Urinary bladder (tissue), 4 donors: ENCODE results near the gene LARGE2. TPM values are rescaled to one million over a fixed set of nuclear protein-coding genes. Genes with fewer than 3 reads are reported as not detected.

Source experiments
- DNase-seq: peaks from one replicate; pipeline ENCODE4 v3.0.0-alpha.2; 2015; ENCODE audit errors: extremely low spot score
- H3K27ac ChIP-seq: one replicate; pipeline ENCODE4 v1.5.1; 2013; ENCODE audit warnings: low read depth, mild to moderate bottlenecking, moderate library complexity
- H3K36me3 ChIP-seq: one replicate; pipeline ENCODE4 v1.6.1; 2013; ENCODE audit warnings: mild to moderate bottlenecking, moderate library complexity; ENCODE audit not compliant: insufficient read depth
- H3K4me1 ChIP-seq: one replicate; pipeline ENCODE4 v1.6.1; 2013; ENCODE audit warnings: mild to moderate bottlenecking, moderate library complexity; ENCODE audit not compliant: insufficient read depth
- H3K4me3 ChIP-seq: one replicate; pipeline ENCODE4 v1.5.1; 2013; ENCODE audit warnings: low read depth, low read length
- WGBS: extraction: QIAGEN DNeasy Blood & Tissue Kit; methylation state at CpG from one replicate; pipeline ENCODE4 v1.1.7; 2013; 5-methylcytosine and 5-hydroxymethylcytosine counted together
- polyA plus RNA-seq: library from polyadenylated mRNA; stranded (reverse); fragments of 200-250 nt; gene quantifications from one replicate; pipeline ENCODE4 v1.2.3, GENCODE V29; 2013
- total RNA-seq: library from RNA; depleted of rRNA; stranded (reverse); fragments of >200 nt; gene quantifications from one replicate; pipeline ENCODE4 v1.2.3, GENCODE V29; 2014
- donor health status: healthy with polysubstance abuse.
- donor health status: healthy.

LARGE2 gene
- total and polyA plus RNA-seq, 2 donors = 1.3 to 4.0 TPM

- Histone ChIP-seq H3K4me1 (no peaks in the 10 kb centered on the region), H3K36me3 (no peaks in the 10 kb centered on the region), H3K27ac (no peak overlapping the region), H3K4me3 (no peak overlapping the region)
- no peak for DNase-seq
- 57% methylated on average over 4 of the region's 4 CpGs for WGBS
Measured at GRCh38 chr11:45960387-45961095, 38.1 kb downstream of the LARGE2 start.

- no peak for DNase-seq
- 76% methylated on average over 7 of the region's 7 CpGs for WGBS
- no peaks in the 10 kb centered on the region for H3K4me1 ChIP-seq
- H3K36me3 ChIP-seq = no peaks in the 10 kb centered on the region
- H3K27ac ChIP-seq = no peak overlapping the region
- no peak overlapping the region for H3K4me3 ChIP-seq
Measured at GRCh38 chr11:45961751-45962240, 39.3 kb downstream of the LARGE2 start.

GRCh38 chr11:45964911-45965389, 42.5 kb downstream of the LARGE2 start:
- WGBS = 22% methylated on average over 9 of the region's 9 CpGs
- Histone ChIP-seq H3K4me3 (no peak overlapping the region), H3K36me3 (no peaks in the 10 kb centered on the region), H3K27ac (no peak overlapping the region), H3K4me1 (no peaks in the 10 kb centered on the region)
- DNase-seq = peak; percentile 48

GRCh38 chr11:45967506-45967905, 45.0 kb downstream of the LARGE2 start:
- H3K4me3 ChIP-seq = no peak overlapping the region
- H3K36me3 ChIP-seq = no peaks in the 10 kb centered on the region
- H3K27ac ChIP-seq = no peak overlapping the region
- 61% methylated on average over 2 of the region's 2 CpGs for WGBS
- H3K4me1 ChIP-seq = no peaks in the 10 kb centered on the region
- no peak for DNase-seq

- Histone ChIP-seq H3K4me1 (no peaks in the 10 kb centered on the region), H3K36me3 (no peaks in the 10 kb centered on the region), H3K27ac (no peak overlapping the region), H3K4me3 (no peak overlapping the region)
- WGBS = 91% methylated on average over 2 of the region's 2 CpGs
- no peak for DNase-seq
Measured at GRCh38 chr11:45968901-45969300, 46.4 kb downstream of the LARGE2 start.

GRCh38 chr11:45973601-45974000, 51.1 kb downstream of the LARGE2 start:
- WGBS = 56% methylated on average over 4 of the region's 4 CpGs

GRCh38 chr11:45974806-45975205, 52.4 kb downstream of the LARGE2 start:
- no peak for DNase-seq
- 87% methylated on average over 1 of the region's 1 CpG for WGBS
- Histone ChIP-seq H3K4me1 (no peaks in the 10 kb centered on the region), H3K4me3 (no peak overlapping the region), H3K27ac (no peak overlapping the region), H3K36me3 (peaks cover 5% of the 10 kb centered on the region)

More at GRCh38 chr11:45973601-45974000, 51.1 kb downstream of the LARGE2 start:
- Histone ChIP-seq H3K4me3 (no peak overlapping the region), H3K27ac (no peak overlapping the region), H3K4me1 (no peaks in the 10 kb centered on the region), H3K36me3 (peaks cover 4% of the 10 kb centered on the region)
- no peak for DNase-seq

Other genes with a start within 250 kb of the LARGE2 start
- gene SLC35C1, start 117.5 kb upstream of the LARGE2 start, total RNA-seq = 6.2 TPM
- 19.2 TPM for gene SLC35C1, start 117.5 kb upstream of the LARGE2 start, polyA plus RNA-seq
- gene CRY2, start 75.2 kb upstream of the LARGE2 start, total RNA-seq = 31.0 TPM
- 32.4 TPM for gene CRY2, start 75.2 kb upstream of the LARGE2 start, polyA plus RNA-seq
- gene MAPK8IP1, start 37.0 kb upstream of the LARGE2 start, total RNA-seq = 8.3 TPM
- gene MAPK8IP1, start 37.0 kb upstream of the LARGE2 start, polyA plus RNA-seq = 11.0 TPM
- 0.58 TPM for gene FREY1, start 15.4 kb upstream of the LARGE2 start, total RNA-seq
- 0.37 TPM for gene FREY1, start 15.4 kb upstream of the LARGE2 start, polyA plus RNA-seq
- gene PEX16, start 4.8 kb upstream of the LARGE2 start, total RNA-seq = 10.5 TPM
- 41.5 TPM for gene PEX16, start 4.8 kb upstream of the LARGE2 start, polyA plus RNA-seq
- gene PHF21A, start 198.8 kb downstream of the LARGE2 start, total RNA-seq = 36.6 TPM
- gene PHF21A, start 198.8 kb downstream of the LARGE2 start, polyA plus RNA-seq = 24.3 TPM